Activated CD8-positive, alpha-beta memory T cell treated with anti-CD3 and anti-CD28 coated beads, Interleukin-2, amount 50 U/mL, for 48 hours (primary cell): ENCODE results near the gene OR2J2.
"Not testable (repeated sequence)": the region's sequence is repeated elsewhere in the genome, so short reads cannot be mapped to it uniquely, and the experiment has no call there.

ENCODE experiments used
- DNase-seq: peaks from one replicate; pipeline ENCODE4 v3.0.0-alpha.2; 2020

Gene OR2J2

GRCh38 chr6:29170607-29171006, at the start of gene OR2J2:
TSS of gene OR2J2 (plus strand) at chr6:29170907. CDS start at chr6:29173636, 2,729 bp downstream.
- not testable (repeated sequence) for DNase-seq

- DNase-seq: no peak
These were observed 41.2 kb upstream of the OR2J2 start for GRCh38 chr6:29129326-29130012.

DNA sequence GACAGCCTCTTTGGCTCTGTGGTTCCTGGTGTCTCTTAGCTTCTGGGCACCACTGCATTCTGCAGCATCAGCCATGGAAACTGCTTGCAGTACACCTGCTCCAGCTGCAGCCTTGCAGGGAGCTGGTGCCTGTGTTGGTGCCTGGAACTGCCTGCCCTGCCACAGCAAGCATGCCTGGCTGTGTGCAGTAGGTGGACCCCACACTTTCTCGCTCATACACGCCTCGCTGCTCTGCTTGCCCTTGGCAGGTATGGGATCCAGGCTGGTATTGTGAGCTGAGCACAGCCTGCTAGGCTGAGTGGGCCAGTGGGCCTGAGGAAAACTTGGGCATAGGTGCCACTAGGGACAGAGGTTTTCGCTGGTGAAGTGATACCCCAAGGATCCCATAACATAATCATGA, 40.1 kb upstream of the OR2J2 start:
- no peak for DNase-seq

DNA sequence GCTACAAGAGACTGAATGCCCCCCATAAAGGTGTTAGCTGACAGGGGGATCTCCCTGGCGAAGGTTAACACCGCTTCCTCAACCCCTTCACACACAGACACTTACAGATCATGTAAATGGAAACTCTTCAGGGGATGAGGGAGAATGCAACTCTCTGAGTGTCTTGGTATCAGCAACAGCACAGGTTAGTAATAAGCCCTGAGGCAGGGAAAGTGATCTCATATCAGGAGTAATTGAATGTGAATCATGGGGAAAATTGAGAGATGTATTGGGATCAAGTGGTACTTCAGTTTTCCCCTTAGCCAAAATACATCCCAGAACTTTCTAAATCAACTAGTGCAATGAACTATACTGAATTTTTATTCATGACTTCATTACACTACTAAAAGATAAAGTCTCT, 39.0 kb upstream of the OR2J2 start:
- no peak for DNase-seq

DNA sequence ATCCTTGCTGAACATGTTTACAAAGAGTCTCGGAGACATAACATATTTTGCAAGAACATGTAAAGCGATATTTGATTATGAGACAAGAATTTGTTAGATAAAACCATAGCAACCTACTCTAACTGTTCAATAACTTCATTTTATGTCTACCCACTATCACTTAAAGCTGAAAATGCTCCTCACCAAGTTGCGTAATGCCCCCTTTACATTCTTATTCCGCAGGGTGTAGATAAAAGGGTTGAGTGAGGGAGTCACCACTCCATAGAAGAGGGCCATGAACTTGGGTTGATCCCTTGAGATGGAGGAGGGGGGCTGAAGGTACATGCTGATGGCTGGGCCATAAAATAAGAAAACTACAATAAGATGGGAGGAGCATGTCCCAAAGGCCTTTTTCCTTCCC, 33.0 kb upstream of the OR2J2 start:
- DNase-seq: no peak

- no peak for DNase-seq
These were observed 29.1 kb upstream of the OR2J2 start for GRCh38 chr6:29141606-29142005.

GRCh38 chr6:29142309-29142708, 28.4 kb upstream of the OR2J2 start:
- DNase-seq: no peak

DNA sequence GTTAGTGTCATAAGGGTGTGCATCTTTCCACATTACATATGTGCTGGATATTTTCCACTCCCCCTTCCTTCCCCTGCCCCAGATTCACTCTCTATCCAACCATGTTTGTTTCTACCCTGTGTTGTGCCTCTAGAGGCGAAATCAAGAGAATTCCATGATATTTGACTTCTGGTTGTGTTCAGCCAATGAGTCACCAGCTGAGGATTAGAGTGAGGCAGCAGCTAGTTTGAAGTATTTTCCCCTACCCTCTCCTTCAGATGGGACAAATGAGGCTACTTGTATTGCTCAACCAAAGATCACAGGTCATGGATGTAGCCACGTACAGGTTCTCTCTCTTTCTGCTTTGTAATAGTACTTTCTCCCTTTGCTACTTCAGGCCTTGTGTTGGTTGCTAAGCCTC, 24.5 kb upstream of the OR2J2 start:
- no peak for DNase-seq

DNA sequence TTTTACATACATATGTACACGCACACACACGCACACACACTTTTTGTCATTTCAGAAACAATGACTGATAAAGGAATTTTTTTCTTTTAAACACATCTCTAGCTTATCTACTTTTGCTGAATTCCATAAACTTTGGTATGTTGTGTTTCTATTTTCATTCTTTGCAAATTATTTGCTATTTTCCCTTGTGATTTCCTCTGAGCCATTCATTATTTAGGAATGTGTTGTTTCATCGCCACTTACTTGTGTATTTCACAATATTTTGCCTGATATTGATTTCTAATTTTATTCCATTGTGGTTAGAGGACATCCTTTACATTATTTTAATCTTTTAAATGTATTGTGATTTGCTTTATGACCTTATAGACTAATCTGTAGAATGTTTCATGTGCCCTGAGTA, 23.6 kb upstream of the OR2J2 start:
- no peak for DNase-seq

- not testable (repeated sequence) for DNase-seq
These were observed 21.3 kb upstream of the OR2J2 start for GRCh38 chr6:29149444-29149843.

DNA sequence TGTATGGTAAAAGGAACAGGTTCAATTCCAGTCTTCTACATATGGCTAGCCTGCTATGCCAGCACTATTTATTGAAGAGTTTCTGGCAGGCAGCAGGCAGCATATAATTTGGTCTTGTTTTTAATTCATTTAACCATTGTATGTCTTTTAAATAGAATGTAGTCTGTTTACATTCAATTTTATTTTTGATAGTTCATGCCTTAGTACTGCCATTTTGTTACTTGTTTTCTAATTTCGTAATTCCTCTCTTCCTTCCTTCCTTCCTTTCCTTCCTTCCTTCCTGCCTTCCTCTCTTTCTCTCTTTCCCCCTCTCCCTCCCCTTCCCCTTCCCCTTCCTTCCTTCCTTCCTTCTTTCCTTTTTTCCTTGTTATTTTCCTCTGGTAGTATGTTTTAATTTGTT, 17.6 kb upstream of the OR2J2 start:
- no peak for DNase-seq

DNA sequence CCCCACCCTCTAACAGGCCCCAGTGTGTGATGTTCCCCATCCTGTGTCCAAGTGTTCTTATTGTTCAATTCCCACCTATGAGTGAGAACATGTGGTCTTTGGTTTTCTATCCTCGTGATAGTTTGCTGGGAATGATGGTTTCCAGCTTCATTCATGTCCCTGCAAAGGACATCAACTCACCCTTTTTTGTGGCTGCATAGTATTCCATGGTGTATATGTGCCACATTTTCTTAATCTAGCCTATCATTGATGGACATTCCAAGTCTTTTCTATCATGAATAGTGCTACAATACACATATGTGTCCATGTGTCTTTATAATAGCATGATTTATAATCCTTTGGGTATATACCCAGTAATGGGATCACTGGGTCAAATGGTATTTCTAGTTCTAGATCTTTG, 15.5 kb upstream of the OR2J2 start:
- not testable (repeated sequence) for DNase-seq

GRCh38 chr6:29159922-29160321, 10.8 kb upstream of the OR2J2 start:
- not testable (repeated sequence) for DNase-seq

DNA sequence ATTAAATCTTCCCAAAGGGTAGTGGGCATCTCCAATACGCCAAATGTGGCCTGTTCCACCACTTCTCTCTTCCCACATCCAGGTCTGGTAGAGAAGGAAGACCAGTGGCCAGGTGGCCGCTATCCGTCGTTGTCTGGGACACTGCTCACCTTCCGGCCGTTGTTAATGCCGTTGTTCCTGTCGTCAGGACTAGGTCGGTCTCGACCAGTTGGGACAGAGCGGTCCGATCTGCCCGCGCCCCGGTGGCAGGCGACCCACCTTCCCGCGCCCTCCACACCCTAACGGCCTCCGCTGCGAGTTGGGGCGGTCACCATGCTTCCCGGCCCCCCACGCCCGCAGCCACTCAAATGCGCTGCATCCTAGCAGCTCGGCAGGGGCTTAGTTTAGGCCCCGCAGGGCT, 5.1 kb upstream of the OR2J2 start:
- not testable (repeated sequence) for DNase-seq

DNA sequence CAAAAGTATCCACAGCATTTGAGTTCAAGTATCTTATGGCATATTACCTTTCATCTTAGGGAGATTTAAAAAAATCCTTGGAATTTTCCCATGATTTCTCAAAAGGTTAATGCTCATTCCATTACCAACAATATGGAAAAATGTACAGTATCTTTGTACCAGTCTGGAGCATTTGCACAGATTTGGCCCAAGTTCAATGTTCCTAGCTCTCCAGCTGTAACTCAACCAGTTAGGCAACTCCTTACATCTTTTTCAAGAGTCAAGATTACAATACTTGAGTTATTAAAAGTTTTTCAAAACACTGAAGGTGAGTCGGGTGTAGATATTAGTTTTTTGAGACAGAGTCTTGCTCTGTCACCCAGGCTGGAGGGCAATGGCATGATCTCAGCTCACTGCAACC, 1.0 kb downstream of the OR2J2 start:
- DNase-seq: no peak

- DNase-seq: no peak
These were observed 12.9 kb downstream of the OR2J2 start for GRCh38 chr6:29183594-29183993.

- DNase-seq: not testable (repeated sequence)
These were observed 18.0 kb downstream of the OR2J2 start for GRCh38 chr6:29188659-29189058.

DNA sequence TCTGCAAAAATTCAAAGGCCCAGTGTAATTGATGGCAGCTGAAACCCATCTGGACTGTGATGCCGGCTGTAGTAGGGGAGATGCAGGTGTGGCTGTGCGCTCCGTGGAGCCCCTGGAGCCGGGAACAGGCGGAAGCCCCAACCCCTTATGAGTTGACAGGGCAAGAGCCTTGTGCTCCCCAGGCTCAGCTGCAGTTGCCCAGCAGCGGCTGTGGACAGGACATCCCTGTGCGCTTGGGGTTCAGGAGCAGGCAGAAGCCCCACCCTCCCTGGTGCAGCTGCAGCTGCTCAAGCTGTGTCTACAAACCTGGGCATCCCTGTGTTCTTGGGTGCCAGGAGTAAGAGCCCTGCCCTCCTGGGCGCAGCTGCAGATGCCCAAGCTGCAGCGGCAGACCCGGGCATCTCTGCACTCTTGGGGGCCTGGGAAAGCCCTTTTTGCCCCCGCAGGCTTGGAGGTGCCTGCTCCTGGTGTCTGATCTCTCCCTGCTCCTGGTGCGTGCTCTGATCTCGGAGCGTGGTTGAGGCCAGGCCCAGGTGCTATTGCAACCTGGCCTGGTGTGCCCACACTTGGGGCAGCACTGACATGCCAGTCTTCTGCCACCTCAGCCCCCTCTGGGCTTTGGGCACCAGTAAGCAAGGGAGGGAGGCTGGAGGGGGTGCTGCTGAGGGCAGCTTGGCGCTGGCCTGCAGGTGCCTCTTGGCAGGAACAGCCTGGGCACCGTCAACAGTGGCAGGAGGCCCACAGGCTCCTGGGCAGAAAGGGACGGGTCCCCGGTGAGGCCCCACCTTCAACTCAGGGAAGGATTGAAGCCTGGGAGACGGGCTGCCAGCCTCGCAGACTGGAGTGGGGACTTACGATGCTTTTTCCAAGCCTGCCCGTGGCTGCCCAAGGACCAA, 30.3 kb downstream of the OR2J2 start:
- no peak for DNase-seq

- DNase-seq: no peak
These were observed 31.3 kb downstream of the OR2J2 start for GRCh38 chr6:29201966-29202365.

DNA sequence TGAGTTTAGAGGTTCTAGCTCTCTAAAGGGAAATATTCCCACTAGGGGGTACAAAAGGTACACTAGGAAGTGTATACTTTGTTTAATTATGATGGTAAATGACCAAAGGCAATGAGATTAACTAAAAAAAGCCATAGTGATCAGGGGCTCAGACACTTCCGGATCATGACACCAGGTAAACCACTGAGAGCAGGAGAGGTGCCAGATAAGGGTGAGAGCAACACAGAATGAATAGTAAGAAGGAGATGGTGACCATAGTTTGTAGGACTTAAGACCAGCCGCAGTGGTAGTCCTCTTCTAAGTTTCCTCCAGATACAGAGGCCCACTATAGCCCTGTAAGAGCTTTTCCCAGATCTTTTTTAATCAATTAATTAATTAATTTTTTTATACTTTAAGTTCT, 40.8 kb downstream of the OR2J2 start:
- no peak for DNase-seq

GRCh38 chr6:29216528-29216927, 45.8 kb downstream of the OR2J2 start:
- DNase-seq: no peak

- not testable (repeated sequence) for DNase-seq
These were observed 46.5 kb downstream of the OR2J2 start for GRCh38 chr6:29217242-29217641.

DNA sequence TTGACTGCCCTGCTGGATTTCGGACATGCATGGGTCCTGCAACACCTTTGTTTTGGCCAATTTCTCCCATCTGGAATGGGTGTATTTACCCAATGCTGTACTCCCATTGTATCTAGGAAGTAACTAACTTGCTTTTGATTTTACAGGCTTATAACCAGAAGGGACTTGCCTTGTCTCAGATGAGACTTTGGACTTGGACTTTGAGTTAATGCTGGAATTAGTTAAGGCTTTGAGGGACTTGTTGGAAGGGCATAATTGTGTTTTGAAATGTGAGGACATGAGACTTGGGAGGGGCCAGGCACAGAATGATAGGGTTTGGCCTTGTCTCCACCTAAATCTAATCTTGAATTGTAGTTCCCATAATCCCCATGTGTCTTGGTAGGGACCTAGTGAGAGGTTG, 47.3 kb downstream of the OR2J2 start:
- not testable (repeated sequence) for DNase-seq
